A673 (cell line): Measurements from ENCODE around the gene CAPN9. TPM values are rescaled to one million over a fixed set of nuclear protein-coding genes. Genes with fewer than 3 reads are reported as not detected.

Source experiments
- BruUV-seq: library from RNA; stranded (reverse); fragments of 400-500 nt; replicated peaks from 2 replicates; lab custom pipeline; 2021; lab: Mats Ljungman, UMichigan
- CTCF ChIA-PET: fragments of 300-600 bp; sonication (Branson Sonifier 250); formaldehyde crosslinking; loops from one replicate; lab custom pipeline; 2022; ENCODE audit warnings: antibody characterized with exemption; lab: Charles Lee
- POLR2A ChIA-PET: fragments of 300-600 bp; sonication (Branson Sonifier 250); formaldehyde crosslinking; loops from one replicate; lab custom pipeline; 2022; ENCODE audit warnings: antibody characterized with exemption; ENCODE audit not compliant: low non-redundant PET; lab: Charles Lee
- DNase-seq: peaks from one replicate; pipeline ENCODE4 v3.0.0-alpha.2; 2015; ENCODE audit warnings: low spot score
- H3K27ac ChIP-seq: fragments of 200-600 bp; sonication (generic); 2 replicates; pipeline ENCODE4 v1.5.1; 2016; ENCODE audit warnings: mixed run types, low read depth, mild to moderate bottlenecking, mixed read lengths, antibody characterized with exemption, low read length; ENCODE audit not compliant: poor library complexity, severe bottlenecking
- H3K27me3 ChIP-seq: fragments of 200-600 bp; sonication (generic); replicated peaks from 2 replicates; pipeline ENCODE4 v1.6.1; 2017; ENCODE audit warnings: mixed run types, low read depth, mild to moderate bottlenecking, mixed read lengths, antibody characterized with exemption, low read length; ENCODE audit not compliant: insufficient read depth, poor library complexity
- H3K36me3 ChIP-seq: fragments of 200-600 bp; sonication (generic); 2 replicates; pipeline ENCODE4 v1.6.1; 2016; ENCODE audit warnings: mixed run types, mild to moderate bottlenecking, mixed read lengths, antibody characterized with exemption, low read length; ENCODE audit not compliant: insufficient read depth, poor library complexity, severe bottlenecking
- H3K4me1 ChIP-seq: fragments of 200-600 bp; sonication (generic); 2 replicates; pipeline ENCODE4 v1.6.1; 2017; ENCODE audit warnings: mixed run types, mild to moderate bottlenecking, mixed read lengths, antibody characterized with exemption, low read length; ENCODE audit not compliant: insufficient read depth, poor library complexity, severe bottlenecking
- H3K4me3 ChIP-seq: fragments of 200-600 bp; sonication (generic); 2 replicates; pipeline ENCODE4 v1.5.1; 2016; ENCODE audit warnings: low read depth, mixed run types, mild to moderate bottlenecking, mixed read lengths, low read length; ENCODE audit not compliant: poor library complexity, severe bottlenecking
- H3K9me3 ChIP-seq: fragments of 200-600 bp; sonication (generic); 2 replicates; pipeline ENCODE4 v1.6.1; 2016; ENCODE audit warnings: mixed run types, low read depth, mild to moderate bottlenecking, mixed read lengths, antibody characterized with exemption, low read length; ENCODE audit not compliant: poor library complexity, severe bottlenecking
- EZH2 ChIP-seq: fragments of 200-600 bp; sonication (generic); IDR thresholded peaks from 2 replicates; pipeline ENCODE4 v1.6.1; 2017; ENCODE audit warnings: borderline replicate concordance, low read depth, mild to moderate bottlenecking, mixed read lengths, antibody characterized with exemption, low read length; ENCODE audit not compliant: poor library complexity, severe bottlenecking
- intact Hi-C: fragments of 100-400 bp; cut with micrococcal nuclease; formaldehyde crosslinking; loops from one replicate; pipeline ENCODE4 v1.10.0; 2022; ENCODE audit not compliant: unreplicated experiment
- total RNA-seq: library from RNA; stranded (reverse); gene quantifications from 2 replicates; pipeline ENCODE4 v1.2.3, GENCODE V29; 2021
- TF ChIP-seq, protein P1 (sequence below): fragments of 300-800, 200-600 bp; sonication (generic); conservative IDR thresholded peaks from 2 replicates; pipeline ENCODE4 v1.5.1; 2017; ENCODE audit warnings: low read depth, mild to moderate bottlenecking, antibody characterized with exemption, low read length, moderate library complexity, mixed read lengths

The CAPN9 gene
- total RNA-seq, 1 experiment from 2014 or later, result not detected

DNA sequence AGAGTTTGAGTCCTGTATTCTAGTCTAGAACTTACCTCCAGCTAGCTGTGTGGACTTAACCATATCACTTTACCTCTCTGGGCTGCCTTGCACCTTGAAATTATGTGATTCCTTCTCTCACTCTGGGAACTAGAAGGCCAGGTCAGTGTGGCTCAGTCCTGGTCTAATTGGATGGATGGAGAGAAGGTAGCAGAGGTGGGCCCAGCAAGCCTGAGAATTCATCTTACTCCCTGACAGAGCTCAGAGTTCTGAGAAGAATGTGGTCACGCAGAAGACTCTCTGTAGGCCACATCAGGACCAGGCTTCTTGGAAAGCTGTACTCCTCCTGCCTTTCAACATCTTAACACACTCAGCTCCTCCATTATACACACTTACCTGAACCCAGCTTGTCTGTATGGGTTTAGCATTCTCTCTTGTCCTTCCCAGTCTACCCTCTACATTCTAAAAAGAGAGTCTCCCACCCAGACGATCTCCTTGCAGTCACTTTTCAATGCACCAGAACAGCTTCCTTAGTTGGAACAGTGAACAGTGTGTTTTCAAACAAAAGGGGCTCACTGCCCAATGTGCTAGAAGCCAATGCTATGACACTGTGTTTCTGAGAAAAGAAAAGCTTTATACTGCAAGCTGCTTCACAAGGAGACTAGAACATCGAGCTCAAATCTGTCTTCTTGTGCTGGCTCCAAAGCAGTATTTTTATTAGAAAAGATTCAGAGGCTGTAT lies 60.5 kb downstream of the CAPN9 start:
- intact Hi-C loops, result no loop called here
- no TSS peak for BruUV-seq
- ChIA-PET POLR2A (no interaction called here), CTCF (no interaction called here)
- Histone ChIP-seq H3K9me3 (peaks cover 6% of the 10 kb centered on the region), H3K4me3 (no peak overlapping the region), H3K27me3 (peaks cover 2% of the 10 kb centered on the region), H3K27ac (no peak overlapping the region), H3K36me3 (no peaks in the 10 kb centered on the region), H3K4me1 (no peaks in the 10 kb centered on the region)
- TF ChIP-seq EZH2, result no peak
- TF ChIP-seq, protein P1, sequence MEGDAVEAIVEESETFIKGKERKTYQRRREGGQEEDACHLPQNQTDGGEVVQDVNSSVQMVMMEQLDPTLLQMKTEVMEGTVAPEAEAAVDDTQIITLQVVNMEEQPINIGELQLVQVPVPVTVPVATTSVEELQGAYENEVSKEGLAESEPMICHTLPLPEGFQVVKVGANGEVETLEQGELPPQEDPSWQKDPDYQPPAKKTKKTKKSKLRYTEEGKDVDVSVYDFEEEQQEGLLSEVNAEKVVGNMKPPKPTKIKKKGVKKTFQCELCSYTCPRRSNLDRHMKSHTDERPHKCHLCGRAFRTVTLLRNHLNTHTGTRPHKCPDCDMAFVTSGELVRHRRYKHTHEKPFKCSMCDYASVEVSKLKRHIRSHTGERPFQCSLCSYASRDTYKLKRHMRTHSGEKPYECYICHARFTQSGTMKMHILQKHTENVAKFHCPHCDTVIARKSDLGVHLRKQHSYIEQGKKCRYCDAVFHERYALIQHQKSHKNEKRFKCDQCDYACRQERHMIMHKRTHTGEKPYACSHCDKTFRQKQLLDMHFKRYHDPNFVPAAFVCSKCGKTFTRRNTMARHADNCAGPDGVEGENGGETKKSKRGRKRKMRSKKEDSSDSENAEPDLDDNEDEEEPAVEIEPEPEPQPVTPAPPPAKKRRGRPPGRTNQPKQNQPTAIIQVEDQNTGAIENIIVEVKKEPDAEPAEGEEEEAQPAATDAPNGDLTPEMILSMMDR, result no peak
- DNase-seq, result no peak

DNA sequence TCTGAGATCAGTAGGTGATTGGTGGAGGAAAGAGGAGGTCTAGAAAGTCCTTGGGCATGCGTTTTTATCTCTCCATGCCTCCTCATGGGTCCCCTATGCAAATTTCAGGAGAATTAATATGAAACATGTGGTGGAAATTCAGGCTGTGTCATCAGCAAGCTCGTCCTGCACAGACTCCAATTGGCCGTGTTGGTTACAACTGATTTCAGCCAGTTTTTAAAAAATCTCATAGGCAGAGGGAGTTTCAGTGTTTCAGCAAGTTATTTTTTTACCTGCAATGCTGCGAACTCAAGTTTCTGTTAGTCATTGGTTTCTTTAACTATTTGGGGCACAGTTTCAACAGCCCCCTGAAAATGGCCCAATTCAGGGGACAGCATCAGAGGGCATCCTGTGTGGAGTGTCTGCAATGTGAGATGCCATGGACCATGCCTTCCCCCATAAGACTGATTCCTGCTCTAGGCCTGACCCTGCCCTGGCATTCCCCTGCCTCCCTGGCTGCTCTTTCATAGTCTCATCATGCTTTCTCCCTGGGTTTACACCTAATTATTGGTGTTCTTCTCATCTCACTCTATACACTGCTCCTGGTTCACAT lies 61.2 kb downstream of the CAPN9 start:
- Histone ChIP-seq H3K9me3 (peaks cover 9% of the 10 kb centered on the region), H3K27ac (no peak overlapping the region), H3K36me3 (no peaks in the 10 kb centered on the region), H3K27me3 (peaks cover 2% of the 10 kb centered on the region), H3K4me3 (no peak overlapping the region), H3K4me1 (no peaks in the 10 kb centered on the region)
- POLR2A ChIA-PET, result no interaction called here
- intact Hi-C loops, result no loop called here
- TF ChIP-seq, protein P1, result no peak
- no peak for DNase-seq
- CTCF ChIA-PET, result no interaction called here
- no TSS peak for BruUV-seq

DNA sequence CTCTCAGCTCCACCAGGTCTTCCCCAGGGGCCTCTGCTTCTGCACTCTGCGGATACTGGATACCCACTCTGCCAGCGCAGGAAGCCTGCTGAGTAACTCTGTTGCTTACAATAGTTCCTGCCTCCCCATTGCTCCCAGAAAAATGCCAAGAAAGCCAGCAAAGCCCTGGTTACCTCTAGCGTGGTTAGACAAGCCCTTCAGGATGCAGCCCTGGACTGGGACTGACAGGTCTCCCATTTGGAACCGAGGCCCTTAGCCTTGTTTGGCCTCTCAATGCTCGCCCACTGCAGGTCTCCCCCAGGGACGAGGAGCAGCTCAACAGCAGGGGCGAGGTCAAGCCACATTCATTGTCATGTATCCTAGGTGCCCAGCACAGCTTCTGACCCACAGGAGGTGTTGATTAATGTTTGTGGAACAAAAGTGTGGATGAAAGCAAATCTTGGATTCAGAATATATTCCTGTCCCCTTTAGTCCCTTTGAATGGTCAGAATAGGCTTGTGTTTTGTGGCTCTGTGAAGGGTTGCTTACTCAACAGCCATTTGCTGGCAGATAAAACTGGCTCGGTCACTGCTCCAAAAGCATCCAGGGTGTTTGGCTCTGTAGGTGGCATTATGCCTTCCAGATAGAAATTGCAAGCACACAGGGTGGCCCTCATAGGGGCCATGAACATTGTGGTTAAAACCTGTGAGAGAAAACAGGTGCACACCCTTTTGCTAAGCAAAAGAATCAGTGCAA lies 62.2 kb downstream of the CAPN9 start:
- no TSS peak for BruUV-seq
- Histone ChIP-seq H3K9me3 (peaks cover 9% of the 10 kb centered on the region), H3K27ac (no peak overlapping the region), H3K27me3 (peaks cover 2% of the 10 kb centered on the region), H3K36me3 (no peaks in the 10 kb centered on the region), H3K4me3 (no peak overlapping the region), H3K4me1 (no peaks in the 10 kb centered on the region)
- ChIA-PET CTCF (no interaction called here), POLR2A (no interaction called here)
- intact Hi-C loops, result no loop called here
- no peak for TF ChIP-seq EZH2
- TF ChIP-seq, protein P1, result no peak
- DNase-seq, result no peak
